HepG2 (cell line): ENCODE measurements around the gene DMKN. TPM values are rescaled to one million over a fixed set of nuclear protein-coding genes. Genes with fewer than 3 reads are reported as not detected.

ENCODE experiments used
- AGO2 ChIP-seq: fragments of 200-400 bp; formaldehyde crosslinking; optimal IDR thresholded peaks from 2 replicates; pipeline ENCODE3; 2017; ENCODE audit warnings: mild to moderate bottlenecking, low read depth, low read length, moderate library complexity
- AHDC1 ChIP-seq: sonication (generic); formaldehyde crosslinking; IDR thresholded peaks from 2 replicates; pipeline ENCODE4 v1.5.1; 2020; ENCODE audit warnings: mild to moderate bottlenecking, missing genetic modification reagents, borderline replicate concordance
- ATAD3A ChIP-seq: sonication (generic); formaldehyde crosslinking; IDR thresholded peaks from 2 replicates; pipeline ENCODE4 v1.4.0; 2020; ENCODE audit warnings: missing genetic modification reagents
- FOXP1 ChIP-seq, 2 experiments: fragments of 450-650 bp in 1 of 2; IDR thresholded peaks; 2 replicates each; pipeline ENCODE4 v1.6.1; 2017 to 2018; ENCODE audit warnings: antibody characterized with exemption in 1 of 2
- GLMP ChIP-seq: sonication (generic); formaldehyde crosslinking; IDR thresholded peaks from 2 replicates; pipeline ENCODE4 v1.9.0; 2021; ENCODE audit warnings: missing genetic modification reagents, mild to moderate bottlenecking, borderline replicate concordance
- KAT7 ChIP-seq: IDR thresholded peaks from 2 replicates; pipeline ENCODE4 v1.6.1; 2018; ENCODE audit warnings: borderline replicate concordance, missing compliant biosample characterization
- MTA1 ChIP-seq: sonication (generic); formaldehyde crosslinking; IDR thresholded peaks from 2 replicates; pipeline ENCODE4 v1.4.0; 2020; ENCODE audit warnings: missing genetic modification reagents, mild to moderate bottlenecking, borderline replicate concordance
- PAF1 ChIP-seq: IDR thresholded peaks from 2 replicates; pipeline ENCODE4 v1.6.1; 2016; ENCODE audit warnings: missing genetic modification reagents, missing compliant biosample characterization
- TFDP1 ChIP-seq: IDR thresholded peaks from 2 replicates; pipeline ENCODE4 v1.6.1; 2016; ENCODE audit warnings: missing compliant biosample characterization, missing genetic modification reagents, borderline replicate concordance
- ZBTB33 ChIP-seq: sonication (generic); formaldehyde crosslinking; IDR thresholded peaks from 2 replicates; pipeline ENCODE4 v1.4.0; 2020; ENCODE audit warnings: missing genetic modification reagents
- ZNF281 ChIP-seq: sonication (generic); formaldehyde crosslinking; IDR thresholded peaks from 2 replicates; pipeline ENCODE4 v1.4.0; 2020; ENCODE audit warnings: missing genetic modification reagents, borderline replicate concordance
- ZNF30 ChIP-seq: sonication (generic); formaldehyde crosslinking; IDR thresholded peaks from 2 replicates; pipeline ENCODE4 v1.5.0; 2020; ENCODE audit warnings: mild to moderate bottlenecking, missing genetic modification reagents
- ZNF550 ChIP-seq: sonication (generic); formaldehyde crosslinking; IDR thresholded peaks from 2 replicates; pipeline ENCODE4 v1.4.0; 2020; ENCODE audit warnings: mild to moderate bottlenecking, missing genetic modification reagents, borderline replicate concordance
- ZNF720 ChIP-seq: sonication (generic); formaldehyde crosslinking; IDR thresholded peaks from 2 replicates; pipeline ENCODE4 v1.4.0; 2020; ENCODE audit warnings: missing genetic modification reagents
- polyA plus RNA-seq, 8 experiments: library from polyadenylated mRNA; depleted of rRNA in 3 of 8; stranded (reverse) in 7 of 8; unstranded in 1 of 8; fragments of >200 nt; fragmentation: Illumina TruSeq in 4 of 8; extraction: Trizol in 4 of 8; gene quantifications; 2 replicates each; pipeline versions ENCODE4 v1.2.1 to v1.2.3, GENCODE V29; 2011 to 2016; ENCODE audit warnings: low read depth in 4 of 8, missing spikeins in 1 of 8, mixed read lengths in 1 of 8; ENCODE audit not compliant: insufficient read depth in 1 of 8
- total RNA-seq, 5 experiments: library from RNA; depleted of rRNA; stranded (reverse); fragments of >200 nt; fragmentation: Illumina TruSeq; extraction: Trizol; gene quantifications; 2 replicates each; pipeline ENCODE4 v1.2.3, GENCODE V29; 2016; ENCODE audit warnings: low read depth in 1 of 5

Gene DMKN
- total and polyA plus RNA-seq, 2 of the 13 experiments (the other 11 are each of a cell fraction or from before 2014, with no cell fraction given), result 50.8 to 57.1 TPM

- TF ChIP-seq ZNF281 (CRISPR knock-in tag) (no peak), ZNF720 (CRISPR knock-in tag) (no peak), MTA1 (CRISPR knock-in tag) (no peak), AGO2 (no peak), ZNF30 (no peak), ATAD3A (no peak), GLMP (CRISPR knock-in tag) (no peak), FOXP1 (IDR thresholded peaks at IDR 0.05) (no peak), FOXP1 (CRISPR knock-in tag; IDR thresholded peaks at IDR 0.05) (no peak), PAF1 (CRISPR knock-in tag) (no peak), AHDC1 (CRISPR knock-in tag) (no peak), ZBTB33 (CRISPR knock-in tag) (no peak), TFDP1 (CRISPR knock-in tag) (no peak), ZNF550 (no peak), KAT7 (CRISPR knock-in tag) (no peak)
Observed at GRCh38 chr19:35457173-35457572, 56.3 kb downstream of the DMKN start (continued).
